HFFc6 (cell line): Measurements from ENCODE around the gene CLTB. TPM values are rescaled to one million over a fixed set of nuclear protein-coding genes. Genes with fewer than 3 reads are reported as not detected.
"Not testable (repeated sequence)": the region's sequence is repeated elsewhere in the genome, so short reads cannot be mapped to it uniquely, and the experiment has no call there.

Source experiments
- DNase-seq: peaks from one replicate; pipeline ENCODE4 v3.0.0-alpha.2; 2018
- H3K27ac Mint-ChIP-seq: 2 replicates; pipeline ENCODE4 v1.8.0; 2020; ENCODE audit warnings: mild to moderate bottlenecking, mixed read lengths
- H3K27me3 Mint-ChIP-seq: 2 replicates; pipeline ENCODE4 v1.8.0; 2021; ENCODE audit warnings: mild to moderate bottlenecking, moderate library complexity, mixed read lengths; ENCODE audit not compliant: insufficient read depth
- H3K36me3 Mint-ChIP-seq: 2 replicates; pipeline ENCODE4 v1.8.0; 2021; ENCODE audit warnings: low read depth, mixed read lengths
- H3K4me1 Mint-ChIP-seq: 2 replicates; pipeline ENCODE4 v1.8.0; 2020; ENCODE audit warnings: low read depth, mixed read lengths
- H3K4me3 Mint-ChIP-seq: 2 replicates; pipeline ENCODE4 v1.8.0; 2020; ENCODE audit warnings: mild to moderate bottlenecking, moderate library complexity, mixed read lengths
- H3K9me3 Mint-ChIP-seq: 2 replicates; pipeline ENCODE4 v1.8.0; 2020; ENCODE audit warnings: mild to moderate bottlenecking, mixed read lengths
- total RNA-seq, 6 experiments: library from RNA; stranded (reverse); fragmentation: NEBNext Ultra II Directional; extraction: Animal tissue kit (Norgen Biotek cat#: 25700); gene quantifications; 2 replicates in 1 of 6; 3 replicates in 5 of 6; pipeline ENCODE4 v1.2.3, GENCODE V29; 2021
- TF ChIP-seq, protein P1 (sequence below): fragments of 200-600 bp; sonication (generic); IDR thresholded peaks from 2 replicates; pipeline ENCODE4 v1.5.0; 2021; ENCODE audit warnings: antibody characterized with exemption, mild to moderate bottlenecking

CLTB gene
- total RNA-seq, 6 experiments from 2014 or later: 178 to 226 (median 202) TPM

GRCh38 chr5:176408590-176408989 lies 7.7 kb downstream of the CLTB start:
- peaks cover 22% of the 10 kb centered on the region; the same call in 1 of the 2 replicates for H3K36me3 Mint-ChIP-seq
- H3K27ac Mint-ChIP-seq: no peak overlapping the region
- H3K9me3 Mint-ChIP-seq: no peaks in the 10 kb centered on the region
- H3K27me3 Mint-ChIP-seq: no peaks in the 10 kb centered on the region; the same call in 1 of the 2 replicates
- peaks cover 31% of the 10 kb centered on the region for H3K4me1 Mint-ChIP-seq
- no peak for DNase-seq
- H3K4me3 Mint-ChIP-seq: no peak overlapping the region
- TF ChIP-seq, protein P1, sequence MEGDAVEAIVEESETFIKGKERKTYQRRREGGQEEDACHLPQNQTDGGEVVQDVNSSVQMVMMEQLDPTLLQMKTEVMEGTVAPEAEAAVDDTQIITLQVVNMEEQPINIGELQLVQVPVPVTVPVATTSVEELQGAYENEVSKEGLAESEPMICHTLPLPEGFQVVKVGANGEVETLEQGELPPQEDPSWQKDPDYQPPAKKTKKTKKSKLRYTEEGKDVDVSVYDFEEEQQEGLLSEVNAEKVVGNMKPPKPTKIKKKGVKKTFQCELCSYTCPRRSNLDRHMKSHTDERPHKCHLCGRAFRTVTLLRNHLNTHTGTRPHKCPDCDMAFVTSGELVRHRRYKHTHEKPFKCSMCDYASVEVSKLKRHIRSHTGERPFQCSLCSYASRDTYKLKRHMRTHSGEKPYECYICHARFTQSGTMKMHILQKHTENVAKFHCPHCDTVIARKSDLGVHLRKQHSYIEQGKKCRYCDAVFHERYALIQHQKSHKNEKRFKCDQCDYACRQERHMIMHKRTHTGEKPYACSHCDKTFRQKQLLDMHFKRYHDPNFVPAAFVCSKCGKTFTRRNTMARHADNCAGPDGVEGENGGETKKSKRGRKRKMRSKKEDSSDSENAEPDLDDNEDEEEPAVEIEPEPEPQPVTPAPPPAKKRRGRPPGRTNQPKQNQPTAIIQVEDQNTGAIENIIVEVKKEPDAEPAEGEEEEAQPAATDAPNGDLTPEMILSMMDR: no peak

GRCh38 chr5:176408252-176408573 lies 8.1 kb downstream of the CLTB start:
- H3K27ac Mint-ChIP-seq: not testable (repeated sequence)

GRCh38 chr5:176407456-176408251 lies 8.7 kb downstream of the CLTB start:
- H3K4me3 Mint-ChIP-seq: no peak overlapping the region

More at GRCh38 chr5:176408252-176408573, 8.1 kb downstream of the CLTB start:
- not testable (repeated sequence) for H3K4me3 Mint-ChIP-seq, H3K27me3 Mint-ChIP-seq, DNase-seq, H3K9me3 Mint-ChIP-seq
- Mint-ChIP-seq H3K4me1 (peaks cover 27% of the 10 kb centered on the region), H3K36me3 (peaks cover 22% of the 10 kb centered on the region; the same call in 1 of the 2 replicates)

DNA sequence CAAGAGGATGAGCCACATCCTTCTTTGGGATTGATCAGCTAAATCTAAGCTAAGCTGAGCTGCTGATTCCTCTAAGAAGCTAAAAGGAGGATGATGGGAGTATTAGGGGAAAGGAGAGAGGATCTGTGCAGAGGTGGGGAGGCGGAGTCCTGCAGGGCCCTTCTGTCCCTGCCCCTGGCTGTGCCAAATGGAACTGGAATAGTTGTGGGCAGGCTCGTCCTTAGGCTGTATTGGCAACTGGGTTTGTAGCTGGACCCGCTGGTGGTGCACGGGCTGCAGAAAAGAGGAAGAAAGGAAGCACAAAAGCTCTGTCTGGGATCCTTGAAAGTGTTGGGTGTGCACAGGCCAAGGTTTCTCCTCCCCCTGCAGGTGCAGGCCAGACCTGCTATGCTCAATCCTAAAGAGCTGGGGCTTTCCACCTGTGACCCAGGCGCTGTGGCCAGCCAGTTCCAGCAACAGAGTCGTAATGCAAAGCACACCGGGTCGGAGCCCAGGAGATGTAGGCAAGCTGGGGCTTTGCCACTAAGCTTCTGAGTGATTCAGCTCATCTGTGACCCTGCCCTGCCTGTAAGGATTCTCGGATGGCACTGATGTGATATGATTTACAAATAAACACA lies 9.8 kb downstream of the CLTB start:
- Mint-ChIP-seq H3K27me3 (no peaks in the 10 kb centered on the region; the same call in 1 of the 2 replicates), H3K27ac (no peak overlapping the region), H3K4me3 (no peak overlapping the region), H3K9me3 (no peaks in the 10 kb centered on the region), H3K36me3 (peaks cover 28% of the 10 kb centered on the region; the same call in 1 of the 2 replicates), H3K4me1 (peaks cover 11% of the 10 kb centered on the region)
- TF ChIP-seq, protein P1: no peak
- no peak for DNase-seq

More at GRCh38 chr5:176407456-176408251, 8.7 kb downstream of the CLTB start:
- no peaks in the 10 kb centered on the region for H3K9me3 Mint-ChIP-seq
- no peak overlapping the region for H3K27ac Mint-ChIP-seq
- peaks cover 24% of the 10 kb centered on the region; the same call in 1 of the 2 replicates for H3K36me3 Mint-ChIP-seq
- no peak for DNase-seq
- TF ChIP-seq, protein P1: no peak
- H3K27me3 Mint-ChIP-seq: no peaks in the 10 kb centered on the region; the same call in 1 of the 2 replicates
- H3K4me1 Mint-ChIP-seq: peaks cover 22% of the 10 kb centered on the region

GRCh38 chr5:176405656-176406435 lies 10.5 kb downstream of the CLTB start:
- TF ChIP-seq, protein P1: peak; percentile 27; the same call in 1 of the 2 replicates
- no peak for DNase-seq
- Mint-ChIP-seq H3K4me1 (peaks cover 8% of the 10 kb centered on the region), H3K9me3 (no peaks in the 10 kb centered on the region), H3K27ac (no peak overlapping the region), H3K4me3 (no peak overlapping the region), H3K36me3 (peaks cover 21% of the 10 kb centered on the region; the same call in 1 of the 2 replicates), H3K27me3 (no peaks in the 10 kb centered on the region; the same call in 1 of the 2 replicates)
